ENCODE results near the gene KCNG1. TPM values are rescaled to one million over a fixed set of nuclear protein-coding genes. Genes with fewer than 3 reads are reported as not detected.

KCNG1 gene
- total and polyA plus RNA-seq, 5 donors from 2014 or later, result 0.24 to 0.27 TPM; not detected in 3

DNA sequence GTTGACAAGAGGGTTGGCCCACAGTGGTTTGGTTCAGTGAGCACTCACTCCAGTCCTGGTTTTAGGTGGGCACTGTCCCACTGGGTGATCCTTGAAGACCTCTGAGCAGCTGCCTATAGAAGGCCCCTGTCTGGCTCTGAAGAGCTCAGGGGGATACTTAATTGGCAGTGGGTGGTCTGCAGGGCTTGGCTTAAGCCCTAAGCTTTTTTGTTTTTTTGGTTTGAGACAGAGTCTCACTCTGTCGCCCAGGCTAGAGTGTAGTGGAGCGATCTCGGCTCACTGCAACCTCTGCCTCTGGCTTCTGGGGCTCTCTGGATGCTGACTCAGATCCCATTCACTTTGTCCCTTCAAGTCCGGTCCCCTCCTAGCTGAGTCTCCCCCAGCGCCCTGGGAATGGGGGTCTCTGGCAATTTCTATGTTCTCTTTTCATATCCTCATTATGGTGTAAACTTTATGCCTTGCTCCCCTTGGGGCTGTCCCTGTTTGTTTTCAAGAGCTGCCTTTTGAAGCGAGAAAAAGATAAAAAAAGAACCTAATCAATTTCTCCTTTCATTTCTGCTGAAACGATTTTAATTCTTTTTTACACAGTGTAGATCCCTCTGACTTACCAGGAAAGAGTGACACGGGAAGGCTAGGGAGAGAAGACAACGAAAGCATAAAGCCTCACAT lies 12.2 kb upstream of the KCNG1 start:
- DNase-seq, result no peak
- H3K4me1 ChIP-seq (ENCODE audit: control insufficient read depth, insufficient read depth, low read length, poor library complexity, severe bottlenecking), result no peaks in the 10 kb centered on the region
- no peak overlapping the region for H3K4me3 ChIP-seq (ENCODE audit: low read depth, low read length)
- no peak for ATAC-seq (ENCODE audit: low read depth in 2 of 2)
- no peaks in the 10 kb centered on the region for H3K27me3 ChIP-seq (ENCODE audit: control insufficient read depth, insufficient read depth, low read length)
- no peaks in the 10 kb centered on the region for H3K4me1 Mint-ChIP-seq
- H3K27ac Mint-ChIP-seq, result no peak overlapping the region
- peaks cover 0 to 4% (median 0%) of the 10 kb centered on the region in 7 donors for H3K9me3 Mint-ChIP-seq
- H3K36me3 Mint-ChIP-seq, result no peaks in the 10 kb centered on the region
- H3K36me3 ChIP-seq (ENCODE audit: control insufficient read depth, insufficient read depth, low read length), result no peaks in the 10 kb centered on the region
- no peaks in the 10 kb centered on the region for H3K9me3 ChIP-seq (ENCODE audit: control insufficient read depth in 2 of 2, low read length in 2 of 2)
- no peak overlapping the region for H3K27ac ChIP-seq (ENCODE audit: insufficient read depth, low read length, poor library complexity, severe bottlenecking)
- no peak overlapping the region for H3K4me3 Mint-ChIP-seq
- H3K27me3 Mint-ChIP-seq, result peaks cover 15% of the 10 kb centered on the region

DNA sequence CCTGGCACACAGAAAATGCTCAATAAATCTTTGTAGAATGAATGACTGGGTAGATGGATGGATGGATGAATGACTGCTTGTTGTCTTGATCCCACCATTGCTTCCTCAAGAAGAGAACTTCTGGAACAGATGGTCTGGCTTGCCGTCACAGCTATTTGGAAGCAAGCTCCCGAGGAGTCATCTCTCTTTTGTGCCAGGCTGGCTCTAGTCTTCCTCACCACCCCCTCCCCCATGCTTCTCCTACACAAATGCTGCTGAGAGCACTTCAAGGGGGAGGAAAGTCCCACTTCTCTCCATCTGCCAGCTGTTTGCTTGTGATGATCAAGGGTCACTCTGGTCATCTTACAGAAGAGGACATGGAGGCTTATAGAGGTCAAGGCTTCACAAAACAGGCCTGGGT lies 11.6 kb upstream of the KCNG1 start:
- no peaks in the 10 kb centered on the region for H3K36me3 ChIP-seq (ENCODE audit: control insufficient read depth, insufficient read depth, low read length)
- DNase-seq (no peak), ATAC-seq (ENCODE audit: low read depth in 2 of 2) (no peak)
- H3K27ac ChIP-seq (ENCODE audit: insufficient read depth, low read length, poor library complexity, severe bottlenecking), result no peak overlapping the region
- Mint-ChIP-seq H3K4me3 (no peak overlapping the region), H3K9me3 (peaks cover 0 to 4% (median 0%) of the 10 kb centered on the region in 7 donors), H3K27ac (no peak overlapping the region), H3K36me3 (no peaks in the 10 kb centered on the region), H3K4me1 (no peaks in the 10 kb centered on the region), H3K27me3 (peaks cover 21% of the 10 kb centered on the region)
- no peaks in the 10 kb centered on the region for H3K27me3 ChIP-seq (ENCODE audit: control insufficient read depth, insufficient read depth, low read length)
- no peaks in the 10 kb centered on the region for H3K9me3 ChIP-seq (ENCODE audit: control insufficient read depth in 2 of 2, low read length in 2 of 2)
- H3K4me3 ChIP-seq (ENCODE audit: low read depth, low read length), result no peak overlapping the region
- H3K4me1 ChIP-seq (ENCODE audit: control insufficient read depth, insufficient read depth, low read length, poor library complexity, severe bottlenecking), result no peaks in the 10 kb centered on the region

DNA sequence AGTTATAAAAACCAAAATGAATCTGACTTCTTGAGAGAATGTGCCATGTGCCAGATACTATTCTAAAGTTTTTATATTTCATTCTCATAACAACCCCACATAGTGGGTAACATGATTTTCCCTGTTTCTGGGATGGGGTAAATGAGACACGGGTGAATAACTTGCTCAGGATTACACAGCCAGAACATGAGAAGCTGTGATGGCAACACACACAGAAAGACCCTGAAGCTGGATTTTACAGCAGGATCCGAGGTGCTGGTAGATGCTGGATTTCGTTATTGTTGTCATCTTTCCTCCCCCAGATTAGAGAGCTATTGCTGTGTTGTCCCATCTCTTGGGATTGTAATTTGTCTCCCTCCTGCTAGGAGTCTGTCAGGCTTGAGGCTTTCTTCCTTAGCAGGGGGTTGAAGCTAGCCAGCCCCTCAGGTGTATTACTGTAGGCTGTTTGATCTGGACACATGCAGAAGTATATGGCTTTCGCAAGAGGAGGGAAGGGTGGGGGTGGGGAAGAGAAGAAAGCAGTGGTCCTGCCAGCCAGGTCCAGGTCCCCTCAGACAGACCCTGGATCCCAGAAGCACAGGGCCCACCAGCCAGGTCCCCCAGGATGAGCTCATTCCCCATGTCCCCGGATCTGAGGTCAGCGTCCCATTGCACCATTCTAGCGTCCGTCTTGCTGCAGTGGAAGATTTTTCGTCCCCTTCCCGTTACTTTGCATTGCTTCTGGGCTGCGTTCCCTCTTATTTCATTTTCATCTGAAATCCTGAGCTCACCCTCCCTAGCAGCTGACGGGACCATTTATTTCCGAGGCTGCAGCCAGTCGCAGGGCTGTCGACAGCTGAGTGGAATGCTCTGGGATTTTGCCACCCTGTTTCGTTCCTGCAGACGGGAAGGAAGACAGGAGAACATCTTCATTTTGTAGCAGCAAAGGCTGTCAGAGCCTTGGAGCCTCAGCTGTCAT lies 7.3 kb upstream of the KCNG1 start:
- Histone ChIP-seq H3K4me3 (ENCODE audit: low read depth, low read length) (no peak overlapping the region), H3K9me3 (ENCODE audit: control insufficient read depth in 2 of 2, low read length in 2 of 2) (no peaks in the 10 kb centered on the region), H3K36me3 (ENCODE audit: control insufficient read depth, insufficient read depth, low read length) (no peaks in the 10 kb centered on the region), H3K27me3 (ENCODE audit: control insufficient read depth, insufficient read depth, low read length) (peaks cover 3% of the 10 kb centered on the region), H3K27ac (ENCODE audit: insufficient read depth, low read length, poor library complexity, severe bottlenecking) (no peak overlapping the region), H3K4me1 (ENCODE audit: control insufficient read depth, insufficient read depth, low read length, poor library complexity, severe bottlenecking) (no peaks in the 10 kb centered on the region)
- DNase-seq (no peak), ATAC-seq (ENCODE audit: low read depth in 2 of 2) (no peak)
- Mint-ChIP-seq H3K27ac (peak overlapping the region in 2 of 3 donors; percentile 8 to 63), H3K4me3 (no peak overlapping the region), H3K4me1 (no peaks in the 10 kb centered on the region), H3K27me3 (peaks cover 51% of the 10 kb centered on the region), H3K36me3 (no peaks in the 10 kb centered on the region), H3K9me3 (peaks cover 0 to 4% (median 0%) of the 10 kb centered on the region in 7 donors)

DNA sequence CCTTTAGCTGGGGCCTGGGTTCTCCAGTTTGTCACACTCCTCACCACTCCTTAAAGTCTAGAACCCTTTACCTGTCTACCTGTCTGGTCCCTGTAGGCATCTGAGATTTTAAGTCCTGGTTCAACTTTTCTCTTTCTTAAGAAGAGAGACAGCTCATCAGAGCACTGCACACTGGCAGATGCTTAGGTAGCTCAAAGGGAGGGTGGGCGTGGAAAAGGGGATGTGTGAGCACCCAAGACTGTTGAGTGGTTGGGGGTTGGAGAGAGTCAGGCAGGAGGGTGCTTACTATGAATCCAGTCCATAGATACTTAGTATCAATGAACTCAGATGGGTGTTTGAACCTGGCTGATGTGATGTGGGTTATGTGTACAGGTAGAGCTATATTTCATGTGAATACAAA lies 6.6 kb upstream of the KCNG1 start:
- Mint-ChIP-seq H3K4me3 (no peak overlapping the region), H3K27ac (peak overlapping the region in 1 of 3 donors; percentile 8), H3K27me3 (peaks cover 50% of the 10 kb centered on the region), H3K4me1 (no peaks in the 10 kb centered on the region), H3K9me3 (peaks cover 0 to 7% (median 0%) of the 10 kb centered on the region in 7 donors), H3K36me3 (no peaks in the 10 kb centered on the region)
- H3K4me3 ChIP-seq (ENCODE audit: low read depth, low read length), result no peak overlapping the region
- no peak overlapping the region for H3K27ac ChIP-seq (ENCODE audit: insufficient read depth, low read length, poor library complexity, severe bottlenecking)
- ATAC-seq (ENCODE audit: low read depth in 2 of 2) (no peak), DNase-seq (no peak)
- no peaks in the 10 kb centered on the region for H3K9me3 ChIP-seq (ENCODE audit: control insufficient read depth in 2 of 2, low read length in 2 of 2)
- H3K36me3 ChIP-seq (ENCODE audit: control insufficient read depth, insufficient read depth, low read length), result no peaks in the 10 kb centered on the region
- H3K4me1 ChIP-seq (ENCODE audit: control insufficient read depth, insufficient read depth, low read length, poor library complexity, severe bottlenecking), result no peaks in the 10 kb centered on the region
- peaks cover 3% of the 10 kb centered on the region for H3K27me3 ChIP-seq (ENCODE audit: control insufficient read depth, insufficient read depth, low read length)

DNA sequence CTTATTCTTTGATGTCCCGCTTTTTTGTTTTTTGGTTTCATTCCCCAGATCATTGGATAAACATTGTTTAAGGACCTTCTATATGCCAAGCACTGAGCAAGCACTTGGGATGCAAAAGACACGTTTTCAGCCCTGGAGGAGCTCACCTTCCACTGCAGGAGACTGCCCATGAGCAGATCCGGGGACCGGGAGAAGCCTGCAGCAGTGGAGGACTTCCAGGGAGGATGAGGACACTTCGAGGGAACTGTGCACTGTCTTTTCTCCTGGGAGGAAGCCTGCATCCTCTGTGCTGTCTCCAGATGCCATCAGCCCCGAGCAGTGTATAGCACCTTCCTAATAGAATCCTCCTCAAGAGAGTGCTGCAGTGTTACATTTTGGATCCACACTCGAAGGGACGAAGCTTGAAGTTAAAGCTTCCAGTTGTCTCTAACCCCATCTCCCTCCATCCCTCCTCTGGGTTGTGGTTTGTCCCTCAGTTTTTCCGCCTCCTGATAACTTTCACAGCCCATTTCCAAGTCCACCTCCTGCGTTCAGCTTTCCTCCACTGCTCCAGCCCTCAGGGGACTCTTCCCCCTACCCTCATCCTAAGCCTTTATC lies 5.8 kb upstream of the KCNG1 start:
- no peak overlapping the region for H3K27ac ChIP-seq (ENCODE audit: insufficient read depth, low read length, poor library complexity, severe bottlenecking)
- Mint-ChIP-seq H3K27ac (no peak overlapping the region), H3K4me3 (no peak overlapping the region), H3K9me3 (peaks cover 0 to 5% (median 0%) of the 10 kb centered on the region in 7 donors), H3K4me1 (peaks cover 0 to 5% (median 1%) of the 10 kb centered on the region in 4 donors), H3K36me3 (no peaks in the 10 kb centered on the region), H3K27me3 (peaks cover 59% of the 10 kb centered on the region)
- peaks cover 3% of the 10 kb centered on the region for H3K27me3 ChIP-seq (ENCODE audit: control insufficient read depth, insufficient read depth, low read length)
- no peaks in the 10 kb centered on the region for H3K36me3 ChIP-seq (ENCODE audit: control insufficient read depth, insufficient read depth, low read length)
- ATAC-seq (ENCODE audit: low read depth in 2 of 2), result no peak
- H3K4me1 ChIP-seq (ENCODE audit: control insufficient read depth, insufficient read depth, low read length, poor library complexity, severe bottlenecking), result no peaks in the 10 kb centered on the region
- DNase-seq, result no peak
- H3K4me3 ChIP-seq (ENCODE audit: low read depth, low read length), result no peak overlapping the region
- H3K9me3 ChIP-seq (ENCODE audit: control insufficient read depth in 2 of 2, low read length in 2 of 2), result no peaks in the 10 kb centered on the region

DNA sequence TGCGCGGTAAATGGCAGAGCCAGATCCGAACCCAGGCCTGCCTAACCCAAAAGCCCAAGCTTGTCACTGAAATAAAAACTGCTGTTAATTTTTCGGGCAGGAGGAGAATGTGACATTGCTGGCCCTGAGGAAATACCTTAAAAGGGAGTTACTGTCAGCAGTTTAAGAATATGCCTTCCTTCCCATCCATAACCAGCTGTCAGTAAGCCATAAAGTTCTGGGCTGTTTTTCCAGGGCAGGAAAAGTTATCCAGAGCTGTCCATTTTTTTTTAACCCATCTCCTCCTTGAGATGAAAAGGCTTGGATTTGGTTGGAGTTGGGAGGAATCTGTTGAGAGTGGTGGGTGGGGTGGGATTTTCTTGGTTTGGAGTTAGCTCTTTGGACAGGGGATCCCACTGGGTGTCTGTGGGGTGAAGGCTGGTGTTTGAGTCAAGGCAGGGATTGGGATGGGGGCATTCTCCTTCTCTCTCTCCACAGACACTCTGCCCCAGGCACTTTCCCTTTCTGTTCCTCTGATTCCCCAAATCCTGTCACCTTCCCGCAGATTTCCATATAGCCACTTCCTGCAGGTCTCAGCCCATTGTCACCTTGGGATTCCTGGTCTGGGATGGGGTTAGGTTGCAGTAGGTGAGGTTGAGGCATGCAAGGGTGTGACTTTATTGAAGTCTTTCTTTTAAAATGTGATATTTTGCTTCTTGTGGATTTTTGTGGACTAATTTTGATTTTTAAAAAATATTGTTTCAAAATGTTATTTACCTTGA lies 4.3 kb upstream of the KCNG1 start:
- no peak for DNase-seq
- H3K9me3 ChIP-seq (ENCODE audit: control insufficient read depth in 2 of 2, low read length in 2 of 2), result no peaks in the 10 kb centered on the region
- ATAC-seq (ENCODE audit: low read depth in 2 of 2), result no peak
- H3K4me3 Mint-ChIP-seq, result no peak overlapping the region
- H3K36me3 ChIP-seq (ENCODE audit: control insufficient read depth, insufficient read depth, low read length), result no peaks in the 10 kb centered on the region
- peaks cover 8% of the 10 kb centered on the region for H3K4me1 ChIP-seq (ENCODE audit: control insufficient read depth, insufficient read depth, low read length, poor library complexity, severe bottlenecking)
- no peak overlapping the region for H3K4me3 ChIP-seq (ENCODE audit: low read depth, low read length)
- H3K4me1 Mint-ChIP-seq, result peaks cover 0 to 11% (median 2%) of the 10 kb centered on the region in 4 donors
- no peak overlapping the region for H3K27ac ChIP-seq (ENCODE audit: insufficient read depth, low read length, poor library complexity, severe bottlenecking)
- peaks cover 3% of the 10 kb centered on the region for H3K27me3 ChIP-seq (ENCODE audit: control insufficient read depth, insufficient read depth, low read length)
- peaks cover 0 to 5% (median 0%) of the 10 kb centered on the region in 7 donors for H3K9me3 Mint-ChIP-seq
- no peaks in the 10 kb centered on the region for H3K36me3 Mint-ChIP-seq
- peaks cover 61% of the 10 kb centered on the region for H3K27me3 Mint-ChIP-seq
- H3K27ac Mint-ChIP-seq, result no peak overlapping the region

DNA sequence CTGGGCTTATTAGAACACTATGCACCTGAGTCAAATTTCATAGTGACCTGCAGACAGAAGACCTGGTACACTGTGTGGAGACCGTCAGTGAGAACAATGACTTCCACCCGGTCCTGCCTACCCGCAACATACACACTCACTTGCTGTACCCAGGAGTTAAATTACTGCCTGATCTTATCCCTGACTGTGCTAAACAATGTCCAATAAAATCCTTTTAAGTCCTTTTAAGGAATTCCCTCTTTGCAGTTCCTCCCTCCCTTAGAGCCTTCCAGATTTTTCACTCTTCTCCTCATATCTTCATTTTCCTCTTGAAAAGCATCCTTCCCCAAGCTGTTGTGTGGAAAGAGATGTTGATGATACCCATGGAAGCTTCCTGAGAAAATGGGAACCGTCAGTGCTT lies 3.4 kb upstream of the KCNG1 start:
- Histone ChIP-seq H3K27me3 (ENCODE audit: control insufficient read depth, insufficient read depth, low read length) (peaks cover 7% of the 10 kb centered on the region), H3K36me3 (ENCODE audit: control insufficient read depth, insufficient read depth, low read length) (no peaks in the 10 kb centered on the region), H3K4me3 (ENCODE audit: low read depth, low read length) (no peak overlapping the region), H3K9me3 (ENCODE audit: control insufficient read depth in 2 of 2, low read length in 2 of 2) (no peaks in the 10 kb centered on the region), H3K4me1 (ENCODE audit: control insufficient read depth, insufficient read depth, low read length, poor library complexity, severe bottlenecking) (peaks cover 8% of the 10 kb centered on the region), H3K27ac (ENCODE audit: insufficient read depth, low read length, poor library complexity, severe bottlenecking) (no peak overlapping the region)
- H3K4me3 Mint-ChIP-seq, result peak overlapping the region in 1 of 4 donors; percentile 27
- H3K36me3 Mint-ChIP-seq, result no peaks in the 10 kb centered on the region
- H3K9me3 Mint-ChIP-seq, result peaks cover 0 to 5% (median 0%) of the 10 kb centered on the region in 7 donors
- DNase-seq (no peak), ATAC-seq (ENCODE audit: low read depth in 2 of 2) (no peak)
- peaks cover 70% of the 10 kb centered on the region for H3K27me3 Mint-ChIP-seq
- H3K27ac Mint-ChIP-seq, result no peak overlapping the region
- peaks cover 0 to 14% (median 5%) of the 10 kb centered on the region in 4 donors for H3K4me1 Mint-ChIP-seq
